Stimulated activated CD8-positive, alpha-beta memory T cell treated with anti-CD3 and anti-CD28 coated beads, Interleukin-15, amount 100 ng/mL, for 48 hours (primary cell): ENCODE results near the gene TMEM178B.

Experiments used
- DNase-seq, 2 donors: peaks; one replicate each; pipeline ENCODE4 v3.0.0-alpha.2; 2020; ENCODE audit warnings: low read depth in 2 of 2

The TMEM178B gene

DNA sequence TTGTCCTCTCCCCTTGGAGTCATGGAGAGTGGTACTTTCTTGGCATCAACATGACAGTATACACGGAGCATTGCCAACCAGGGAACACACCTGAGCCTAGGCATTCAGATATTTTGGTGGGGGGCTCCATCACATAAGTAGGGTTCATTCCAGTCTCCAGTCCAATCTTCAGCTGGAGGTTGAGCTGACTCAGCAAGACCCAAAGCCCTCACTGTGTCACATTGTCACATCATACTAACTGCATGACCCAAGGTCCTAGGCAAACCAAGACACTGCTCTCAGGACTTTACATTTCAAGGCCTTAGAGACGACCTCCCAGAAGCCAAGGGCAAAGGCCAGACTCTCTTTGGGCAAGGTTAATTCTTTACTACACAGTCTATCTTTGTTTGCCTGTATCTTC is 190.1 kb downstream of the TMEM178B start:
- no peak for DNase-seq

GRCh38 chr7:141264511-141264910 is 190.6 kb downstream of the TMEM178B start:
- no peak for DNase-seq

- no peak for DNase-seq
These were observed 191.8 kb downstream of the TMEM178B start for GRCh38 chr7:141265668-141266067.

DNA sequence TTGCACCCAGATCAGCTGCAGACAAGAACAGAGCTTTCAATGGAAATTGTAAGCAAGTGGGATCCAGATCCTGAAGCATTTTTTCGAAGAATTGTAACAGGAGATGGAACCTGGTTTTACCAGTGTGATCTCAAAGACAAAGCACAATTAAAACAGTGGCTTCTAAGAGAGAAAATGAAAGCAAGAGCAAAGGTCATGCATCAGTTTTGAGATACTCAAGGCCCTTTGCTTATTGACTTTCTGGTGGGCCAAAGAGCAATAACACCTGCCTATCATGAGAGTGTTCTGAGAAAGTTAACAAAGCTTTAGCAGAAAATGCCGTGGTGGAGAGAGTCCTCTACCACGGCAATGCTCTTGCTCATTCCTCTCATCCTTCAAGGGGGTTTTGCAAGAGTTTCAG is 194.8 kb downstream of the TMEM178B start:
- DNase-seq: no peak

DNA sequence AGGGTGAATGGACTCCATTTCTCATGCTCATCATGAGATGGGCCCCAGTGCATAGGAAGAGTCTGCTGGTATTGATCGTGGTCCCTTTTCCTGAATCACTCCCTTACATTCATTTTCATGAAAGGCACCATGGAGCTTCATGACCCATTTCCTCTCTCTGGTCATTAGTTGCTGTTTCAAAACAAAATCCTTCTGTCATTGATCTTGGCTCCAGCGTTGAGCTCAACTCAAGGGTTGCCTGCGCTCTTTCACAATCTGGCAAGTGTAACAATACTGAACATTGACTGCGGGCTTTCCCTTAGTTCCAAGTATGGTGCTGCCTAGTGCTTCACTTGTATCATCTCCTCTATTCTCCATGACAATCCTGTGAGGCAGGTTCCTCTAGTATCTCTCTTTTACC is 197.6 kb downstream of the TMEM178B start:
- DNase-seq: no peak

- DNase-seq: no peak
These were observed 198.6 kb downstream of the TMEM178B start for GRCh38 chr7:141272417-141272816.

GRCh38 chr7:141275350-141275749 is 201.5 kb downstream of the TMEM178B start:
- DNase-seq: no peak

DNA sequence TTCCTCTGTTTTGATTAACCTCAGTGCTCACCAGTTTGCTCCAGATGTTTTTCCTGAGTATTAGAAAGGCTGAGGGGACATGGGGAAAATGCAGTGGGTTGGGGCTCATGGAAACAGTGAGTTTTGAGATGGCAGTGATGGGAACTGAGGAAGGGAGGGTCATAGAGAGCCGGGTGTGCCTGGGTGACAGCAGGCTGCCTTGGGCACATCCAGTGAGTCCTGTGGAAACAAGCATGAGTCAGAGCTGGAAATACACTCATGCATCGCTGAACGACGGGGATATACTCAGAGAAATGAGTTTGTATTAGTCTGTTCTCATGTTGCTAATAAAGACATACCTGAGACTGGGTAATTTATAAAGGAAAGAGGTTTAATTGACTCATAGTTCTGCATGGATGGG is 202.2 kb downstream of the TMEM178B start:
- DNase-seq: no peak

DNA sequence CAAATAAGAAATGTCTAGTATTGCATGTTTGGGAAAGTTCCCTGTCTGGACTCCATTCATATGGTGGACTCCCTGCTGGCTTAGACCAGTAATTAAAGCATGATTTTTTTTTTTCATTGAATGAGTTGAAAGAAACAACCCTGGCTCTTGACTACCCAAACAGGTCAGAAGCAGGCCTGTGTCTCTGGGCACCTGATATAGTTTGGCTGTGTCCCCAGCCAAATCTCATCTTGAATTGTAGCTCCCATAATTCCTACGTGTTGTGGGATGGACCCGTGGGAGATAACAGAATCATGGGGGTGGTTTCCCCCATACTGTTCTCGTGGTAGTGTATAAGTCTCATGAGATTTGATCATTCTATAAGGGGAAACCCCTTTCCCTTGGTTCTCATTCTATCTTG is 206.2 kb downstream of the TMEM178B start:
- no peak for DNase-seq

DNA sequence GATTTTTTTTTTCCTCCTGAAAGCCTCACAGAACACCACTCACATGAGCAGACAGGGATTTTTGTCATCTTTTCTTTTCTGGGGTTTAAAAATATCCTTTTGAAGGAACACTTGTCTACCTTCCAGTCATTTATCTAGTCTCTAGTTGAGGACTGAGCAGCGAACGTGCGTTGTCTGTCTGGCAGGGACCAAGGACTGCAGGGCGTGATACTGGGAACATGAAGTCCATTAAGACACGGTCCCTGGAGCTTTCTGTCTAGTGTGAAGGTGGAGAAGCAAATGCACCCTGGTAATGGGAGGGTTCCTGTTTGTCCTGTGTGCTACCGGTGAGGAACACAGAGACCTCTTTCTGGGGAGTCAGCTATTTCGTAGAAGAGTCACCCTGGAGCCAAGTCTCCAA is 207.4 kb downstream of the TMEM178B start:
- DNase-seq: no peak

- no peak for DNase-seq
These were observed 212.7 kb downstream of the TMEM178B start for GRCh38 chr7:141286522-141286921.

GRCh38 chr7:141287936-141288335 is 214.1 kb downstream of the TMEM178B start:
- DNase-seq: no peak

- DNase-seq: no peak
These were observed 214.8 kb downstream of the TMEM178B start for GRCh38 chr7:141288626-141289025.

DNA sequence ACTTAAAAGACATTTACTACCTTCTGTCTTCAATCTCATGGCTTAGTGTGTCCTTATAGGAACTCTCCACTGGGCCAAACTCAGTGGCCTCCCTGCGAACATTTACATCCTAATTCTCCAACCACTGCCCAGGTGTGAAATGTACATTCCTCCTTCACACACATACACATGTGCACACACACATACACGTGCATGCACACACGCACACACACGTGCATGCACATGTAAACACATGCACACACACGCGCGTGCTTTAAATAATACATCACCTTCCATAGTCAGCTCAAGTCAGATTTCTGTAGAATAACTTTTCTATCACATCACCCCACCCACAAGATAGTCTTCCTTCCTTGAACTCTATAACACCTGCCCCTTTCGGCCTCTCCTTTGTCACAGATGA is 216.5 kb downstream of the TMEM178B start:
- DNase-seq: no peak

GRCh38 chr7:141290973-141291372 is 217.1 kb downstream of the TMEM178B start:
- no peak for DNase-seq

DNA sequence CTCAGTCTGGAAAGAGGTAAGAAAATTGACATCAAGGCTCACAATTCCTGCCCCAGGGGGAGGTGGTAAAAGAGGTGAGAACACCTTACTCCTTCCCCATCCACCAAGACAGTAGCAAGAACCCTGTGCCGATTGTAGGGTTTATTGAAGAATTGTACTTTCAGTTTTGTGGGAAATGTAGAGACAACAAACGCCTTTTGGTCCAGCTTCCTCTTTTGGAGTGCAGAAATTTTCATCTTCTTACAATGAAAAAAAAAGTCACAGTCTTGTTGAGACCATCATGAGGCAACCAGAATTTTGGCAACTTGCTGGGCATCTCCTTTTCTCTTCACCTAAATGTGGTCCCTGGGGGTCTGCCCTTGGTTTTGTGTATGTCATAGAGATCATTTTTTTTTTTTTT is 217.7 kb downstream of the TMEM178B start:
- DNase-seq: no peak

- no peak for DNase-seq
These were observed 220.4 kb downstream of the TMEM178B start for GRCh38 chr7:141294143-141294829.

- no peak for DNase-seq
These were observed 221.6 kb downstream of the TMEM178B start for GRCh38 chr7:141295367-141295895.

GRCh38 chr7:141300816-141301215 is 227.0 kb downstream of the TMEM178B start:
- DNase-seq: no peak

DNA sequence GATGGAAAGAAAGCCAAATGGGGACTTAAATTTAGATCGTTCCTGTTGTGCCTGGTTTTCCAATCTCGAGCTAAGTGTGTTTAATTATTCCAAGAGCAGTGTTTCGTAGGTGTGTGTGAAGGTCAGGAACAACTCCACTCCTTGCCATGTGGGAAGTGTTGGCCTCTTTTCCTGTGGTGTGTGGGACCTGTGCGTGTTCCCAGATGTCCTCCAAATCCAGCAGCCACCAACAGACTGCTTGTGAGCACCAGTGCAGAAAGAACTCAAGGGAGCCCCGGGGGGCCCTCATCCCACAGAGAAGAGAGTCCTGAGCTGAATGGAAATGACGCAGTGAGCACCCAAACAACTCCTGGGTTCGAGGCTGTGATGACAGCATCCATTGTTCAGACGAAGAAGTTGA is 227.7 kb downstream of the TMEM178B start:
- DNase-seq: no peak

DNA sequence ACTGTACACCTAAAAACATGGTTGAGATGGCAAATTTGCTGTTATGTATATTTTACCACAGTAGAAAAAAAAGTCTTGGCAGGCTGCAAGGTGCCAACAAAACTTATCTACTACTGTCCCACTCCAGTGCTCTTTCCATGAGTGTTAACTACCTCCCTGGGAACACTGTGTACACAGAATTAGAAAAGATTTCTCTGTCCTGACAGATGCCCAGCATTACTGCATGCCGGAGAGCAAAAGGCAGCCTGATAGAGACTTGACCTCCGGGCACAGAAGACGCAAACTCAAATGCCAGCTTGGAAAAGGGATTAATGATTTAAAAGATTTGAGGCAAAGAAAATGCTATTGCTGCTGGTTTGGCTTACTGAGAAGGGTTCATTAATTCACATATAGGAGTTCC is 228.8 kb downstream of the TMEM178B start:
- no peak for DNase-seq

DNA sequence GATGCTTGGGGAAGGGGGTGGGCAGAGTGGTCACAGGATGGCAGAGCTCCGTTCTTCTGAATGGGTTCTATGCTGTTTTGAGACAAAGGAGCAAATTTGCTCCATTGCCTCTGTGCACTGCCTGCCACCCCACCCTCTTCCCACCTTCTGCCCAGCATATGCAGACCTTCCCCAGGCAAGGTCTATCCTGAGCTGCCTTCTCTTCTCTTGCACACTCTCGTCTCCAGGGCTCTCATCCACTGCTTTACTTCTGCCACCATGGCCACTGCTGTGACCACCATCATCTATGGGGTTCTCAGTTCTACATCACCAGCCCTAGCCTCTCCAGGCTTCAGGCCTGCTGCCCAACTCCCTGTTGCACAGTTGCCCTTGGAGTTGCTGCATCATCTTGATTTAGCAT is 230.4 kb downstream of the TMEM178B start:
- no peak for DNase-seq

DNA sequence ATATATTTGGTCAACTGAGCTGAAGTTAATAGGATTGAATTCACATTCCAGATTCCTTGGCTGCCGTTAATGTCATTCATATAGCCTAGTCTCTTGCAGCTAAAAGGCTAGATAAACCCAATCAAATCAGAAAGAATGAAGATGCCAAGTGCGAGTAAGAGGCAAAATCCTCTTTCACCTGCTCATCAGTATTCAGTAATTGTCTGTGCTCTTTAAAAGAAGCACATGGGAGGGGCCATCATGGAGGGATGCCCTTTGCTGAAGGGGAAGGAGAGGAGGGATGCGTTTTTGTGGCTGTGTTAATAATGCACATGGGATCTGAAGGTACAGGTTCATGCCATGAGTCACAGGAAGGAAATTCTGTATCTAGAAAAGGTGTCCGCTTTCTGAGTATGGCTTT is 232.2 kb downstream of the TMEM178B start:
- DNase-seq: no peak

GRCh38 chr7:141312395-141312794 is 238.5 kb downstream of the TMEM178B start:
- no peak for DNase-seq
